ENCODE measurements around the gene USP34. TPM values are rescaled to one million over a fixed set of nuclear protein-coding genes. Genes with fewer than 3 reads are reported as not detected.

Gene USP34
- total RNA-seq, 1 experiment from 2014 or later: 89.4 TPM

- no peak overlapping the region for H3K4me3 Mint-ChIP-seq (ENCODE audit: low read depth, unreplicated experiment)
- no peaks in the 10 kb centered on the region for H3K4me1 Mint-ChIP-seq (ENCODE audit: low read depth, unreplicated experiment)
- H3K36me3 Mint-ChIP-seq (ENCODE audit: insufficient read depth, unreplicated experiment): peaks cover 90% of the 10 kb centered on the region
- CTCF ChIA-PET: no interaction called here
- TF ChIP-seq, protein P1, sequence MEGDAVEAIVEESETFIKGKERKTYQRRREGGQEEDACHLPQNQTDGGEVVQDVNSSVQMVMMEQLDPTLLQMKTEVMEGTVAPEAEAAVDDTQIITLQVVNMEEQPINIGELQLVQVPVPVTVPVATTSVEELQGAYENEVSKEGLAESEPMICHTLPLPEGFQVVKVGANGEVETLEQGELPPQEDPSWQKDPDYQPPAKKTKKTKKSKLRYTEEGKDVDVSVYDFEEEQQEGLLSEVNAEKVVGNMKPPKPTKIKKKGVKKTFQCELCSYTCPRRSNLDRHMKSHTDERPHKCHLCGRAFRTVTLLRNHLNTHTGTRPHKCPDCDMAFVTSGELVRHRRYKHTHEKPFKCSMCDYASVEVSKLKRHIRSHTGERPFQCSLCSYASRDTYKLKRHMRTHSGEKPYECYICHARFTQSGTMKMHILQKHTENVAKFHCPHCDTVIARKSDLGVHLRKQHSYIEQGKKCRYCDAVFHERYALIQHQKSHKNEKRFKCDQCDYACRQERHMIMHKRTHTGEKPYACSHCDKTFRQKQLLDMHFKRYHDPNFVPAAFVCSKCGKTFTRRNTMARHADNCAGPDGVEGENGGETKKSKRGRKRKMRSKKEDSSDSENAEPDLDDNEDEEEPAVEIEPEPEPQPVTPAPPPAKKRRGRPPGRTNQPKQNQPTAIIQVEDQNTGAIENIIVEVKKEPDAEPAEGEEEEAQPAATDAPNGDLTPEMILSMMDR (IDR thresholded peaks at IDR 0.05; ENCODE audit: unreplicated experiment): no peak
- intact Hi-C loops (cut with micrococcal nuclease; ENCODE audit: unreplicated experiment): no loop called here
- H3K27ac Mint-ChIP-seq (ENCODE audit: unreplicated experiment): no peak overlapping the region
- DNase-seq: no peak
- no peaks in the 10 kb centered on the region for H3K9me3 Mint-ChIP-seq (ENCODE audit: low read depth, unreplicated experiment)
- no peaks in the 10 kb centered on the region for H3K27me3 Mint-ChIP-seq (ENCODE audit: unreplicated experiment)
- no TSS peak for BruUV-seq (replicated peaks)
These were observed 40.1 kb upstream of the USP34 start for GRCh38 chr2:61510674-61511671.

DNA sequence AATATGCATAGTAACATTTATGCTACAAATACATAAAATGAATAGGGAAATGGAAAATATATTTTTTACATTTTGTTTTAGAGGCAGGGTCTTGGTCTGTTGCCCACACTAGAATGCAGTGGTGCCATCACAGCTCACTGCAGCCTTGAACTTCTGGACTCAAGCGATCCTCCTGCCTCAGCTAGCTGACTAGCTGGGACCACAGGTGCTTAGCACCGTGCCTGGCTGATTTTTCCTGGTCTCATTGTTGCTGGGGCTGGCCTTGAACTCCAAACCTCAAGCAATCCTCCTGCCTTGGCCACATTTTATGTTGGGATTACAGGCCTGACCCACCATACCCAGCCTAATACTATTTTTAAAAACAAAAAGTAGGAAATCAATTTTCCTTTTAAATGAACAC is 34.1 kb upstream of the USP34 start:
- BruUV-seq (replicated peaks): no TSS peak
- intact Hi-C loops (cut with micrococcal nuclease; ENCODE audit: unreplicated experiment): no loop called here
- Mint-ChIP-seq H3K36me3 (ENCODE audit: insufficient read depth, unreplicated experiment) (peaks cover 81% of the 10 kb centered on the region), H3K27me3 (ENCODE audit: unreplicated experiment) (no peaks in the 10 kb centered on the region), H3K9me3 (ENCODE audit: low read depth, unreplicated experiment) (no peaks in the 10 kb centered on the region), H3K4me1 (ENCODE audit: low read depth, unreplicated experiment) (no peaks in the 10 kb centered on the region), H3K27ac (ENCODE audit: unreplicated experiment) (no peak overlapping the region), H3K4me3 (ENCODE audit: low read depth, unreplicated experiment) (no peak overlapping the region)
- CTCF ChIA-PET: no interaction called here
- TF ChIP-seq, protein P1 (IDR thresholded peaks at IDR 0.05; ENCODE audit: unreplicated experiment): no peak
- no peak for DNase-seq

GRCh38 chr2:61499060-61499459 is 28.2 kb upstream of the USP34 start:
- H3K27me3 Mint-ChIP-seq (ENCODE audit: unreplicated experiment): no peaks in the 10 kb centered on the region
- no peaks in the 10 kb centered on the region for H3K9me3 Mint-ChIP-seq (ENCODE audit: low read depth, unreplicated experiment)
- TF ChIP-seq, protein P1 (IDR thresholded peaks at IDR 0.05; ENCODE audit: unreplicated experiment): no peak
- BruUV-seq (replicated peaks): no TSS peak
- CTCF ChIA-PET: no interaction called here
- peaks cover 75% of the 10 kb centered on the region for H3K36me3 Mint-ChIP-seq (ENCODE audit: insufficient read depth, unreplicated experiment)
- H3K4me1 Mint-ChIP-seq (ENCODE audit: low read depth, unreplicated experiment): no peaks in the 10 kb centered on the region
- H3K27ac Mint-ChIP-seq (ENCODE audit: unreplicated experiment): no peak overlapping the region
- no peak overlapping the region for H3K4me3 Mint-ChIP-seq (ENCODE audit: low read depth, unreplicated experiment)
- no peak for DNase-seq
- intact Hi-C loops (cut with micrococcal nuclease; ENCODE audit: unreplicated experiment): no loop called here

- H3K4me3 Mint-ChIP-seq (ENCODE audit: low read depth, unreplicated experiment): no peak overlapping the region
- H3K27ac Mint-ChIP-seq (ENCODE audit: unreplicated experiment): no peak overlapping the region
- H3K27me3 Mint-ChIP-seq (ENCODE audit: unreplicated experiment): no peaks in the 10 kb centered on the region
- no peaks in the 10 kb centered on the region for H3K4me1 Mint-ChIP-seq (ENCODE audit: low read depth, unreplicated experiment)
- CTCF ChIA-PET: no interaction called here
- no peak for DNase-seq
- no TSS peak for BruUV-seq (replicated peaks)
- peaks cover 81% of the 10 kb centered on the region for H3K36me3 Mint-ChIP-seq (ENCODE audit: insufficient read depth, unreplicated experiment)
- no peaks in the 10 kb centered on the region for H3K9me3 Mint-ChIP-seq (ENCODE audit: low read depth, unreplicated experiment)
- intact Hi-C loops (cut with micrococcal nuclease; ENCODE audit: unreplicated experiment): no loop called here
- TF ChIP-seq, protein P1 (IDR thresholded peaks at IDR 0.05; ENCODE audit: unreplicated experiment): no peak
These were observed 22.6 kb upstream of the USP34 start for GRCh38 chr2:61493523-61493942.
